ENCODE data around the gene MCIDAS.
A peak's percentile ranks its signal among the peaks of the same experiment; 100 is the strongest.

DNA sequence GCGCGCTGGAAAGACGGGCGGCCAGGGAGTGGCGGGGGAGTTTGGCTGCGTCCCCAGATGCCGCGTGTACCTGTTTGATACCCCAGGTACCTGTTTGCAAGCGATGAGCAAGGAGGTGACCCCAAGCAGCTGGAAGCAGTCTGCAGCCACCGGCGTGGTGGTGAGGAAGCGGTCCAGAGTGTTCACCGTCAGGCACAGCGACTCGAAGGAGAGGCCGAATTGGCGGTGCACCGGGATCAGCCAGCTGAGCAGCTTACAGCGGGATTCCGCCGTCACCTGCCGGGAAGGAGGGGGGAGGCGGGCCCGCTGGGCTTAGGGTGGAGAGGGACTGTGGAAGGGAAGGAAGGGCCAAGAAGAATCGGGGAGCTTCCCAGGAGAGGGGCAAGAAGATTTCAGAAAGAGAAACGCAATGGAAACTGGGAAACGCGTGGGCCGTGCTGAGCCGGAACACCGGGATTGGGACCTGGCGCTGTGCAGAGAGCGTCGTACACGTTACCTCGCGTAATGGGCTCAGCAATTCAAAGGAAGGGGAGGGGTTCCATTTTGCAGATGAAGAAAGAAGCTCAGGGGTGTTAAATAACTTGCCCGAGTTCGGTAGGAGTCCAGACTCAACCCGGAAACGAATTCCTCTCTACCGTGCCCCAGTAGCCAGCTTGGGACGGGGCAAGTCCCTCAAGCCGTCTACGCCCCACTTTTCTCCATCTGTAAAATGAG is 5.3 kb upstream of the MCIDAS start:
- TF ChIP-seq, protein P1, sequence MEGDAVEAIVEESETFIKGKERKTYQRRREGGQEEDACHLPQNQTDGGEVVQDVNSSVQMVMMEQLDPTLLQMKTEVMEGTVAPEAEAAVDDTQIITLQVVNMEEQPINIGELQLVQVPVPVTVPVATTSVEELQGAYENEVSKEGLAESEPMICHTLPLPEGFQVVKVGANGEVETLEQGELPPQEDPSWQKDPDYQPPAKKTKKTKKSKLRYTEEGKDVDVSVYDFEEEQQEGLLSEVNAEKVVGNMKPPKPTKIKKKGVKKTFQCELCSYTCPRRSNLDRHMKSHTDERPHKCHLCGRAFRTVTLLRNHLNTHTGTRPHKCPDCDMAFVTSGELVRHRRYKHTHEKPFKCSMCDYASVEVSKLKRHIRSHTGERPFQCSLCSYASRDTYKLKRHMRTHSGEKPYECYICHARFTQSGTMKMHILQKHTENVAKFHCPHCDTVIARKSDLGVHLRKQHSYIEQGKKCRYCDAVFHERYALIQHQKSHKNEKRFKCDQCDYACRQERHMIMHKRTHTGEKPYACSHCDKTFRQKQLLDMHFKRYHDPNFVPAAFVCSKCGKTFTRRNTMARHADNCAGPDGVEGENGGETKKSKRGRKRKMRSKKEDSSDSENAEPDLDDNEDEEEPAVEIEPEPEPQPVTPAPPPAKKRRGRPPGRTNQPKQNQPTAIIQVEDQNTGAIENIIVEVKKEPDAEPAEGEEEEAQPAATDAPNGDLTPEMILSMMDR (IDR thresholded peaks at IDR 0.05; ENCODE audit: poor library complexity), result no peak
- TF ChIP-seq EZH2 (IDR thresholded peaks at IDR 0.05; ENCODE audit: borderline replicate concordance), result peak; percentile 56

Measured in hepatocyte (in vitro differentiated cells).